ENCODE measurements around the gene THPO.
A peak's percentile ranks its signal among the peaks of the same experiment; 100 is the strongest.

The THPO gene

GRCh38 chr3:184377882-184378445 lies at the start of gene THPO:
Gene THPO, minus strand, starts transcription at chr3:184378207. Its CDS starts 1,948 bp downstream, at chr3:184376259.
- DNase-seq: no peak

- no peak for DNase-seq
These were observed 48.7 kb upstream of the THPO start for GRCh38 chr3:184426691-184427141.

GRCh38 chr3:184423561-184423960 lies 45.6 kb upstream of the THPO start:
- no peak for DNase-seq

GRCh38 chr3:184419171-184419570 lies 41.2 kb upstream of the THPO start:
- no peak for DNase-seq

GRCh38 chr3:184417619-184418327 lies 39.8 kb upstream of the THPO start:
- peak; percentile 55 for DNase-seq

- DNase-seq: no peak
These were observed 37.1 kb upstream of the THPO start for GRCh38 chr3:184415203-184415490.

- DNase-seq: no peak
These were observed 36.6 kb upstream of the THPO start for GRCh38 chr3:184414418-184415202.

- no peak for DNase-seq
These were observed 32.0 kb upstream of the THPO start for GRCh38 chr3:184409946-184410500.

GRCh38 chr3:184409331-184409926 lies 31.4 kb upstream of the THPO start:
- DNase-seq: no peak

- DNase-seq: no peak
These were observed 27.3 kb upstream of the THPO start for GRCh38 chr3:184405075-184406030.

- no peak for DNase-seq
These were observed 21.4 kb upstream of the THPO start for GRCh38 chr3:184399410-184399809.

GRCh38 chr3:184395320-184395660 lies 17.3 kb upstream of the THPO start:
- no peak for DNase-seq

- DNase-seq: no peak
These were observed 13.3 kb upstream of the THPO start for GRCh38 chr3:184391266-184391665.

- DNase-seq: no peak
These were observed 12.0 kb upstream of the THPO start for GRCh38 chr3:184389935-184390528.

GRCh38 chr3:184389384-184389783 lies 11.4 kb upstream of the THPO start:
- DNase-seq: no peak

GRCh38 chr3:184388936-184389230 lies 10.9 kb upstream of the THPO start:
- no peak for DNase-seq

- no peak for DNase-seq
These were observed 10.3 kb upstream of the THPO start for GRCh38 chr3:184388164-184388935.

GRCh38 chr3:184387174-184387714 lies 9.2 kb upstream of the THPO start:
- DNase-seq: no peak

- no peak for DNase-seq
These were observed 8.2 kb upstream of the THPO start for GRCh38 chr3:184386047-184386806.

GRCh38 chr3:184384856-184385422 lies 6.9 kb upstream of the THPO start:
- no peak for DNase-seq

Data from NCI-H1694 treated with DMSO at 0.1 percent for 48 hours (cell line).